ENCODE results near the gene NKX2-3.

Gene NKX2-3

DNA sequence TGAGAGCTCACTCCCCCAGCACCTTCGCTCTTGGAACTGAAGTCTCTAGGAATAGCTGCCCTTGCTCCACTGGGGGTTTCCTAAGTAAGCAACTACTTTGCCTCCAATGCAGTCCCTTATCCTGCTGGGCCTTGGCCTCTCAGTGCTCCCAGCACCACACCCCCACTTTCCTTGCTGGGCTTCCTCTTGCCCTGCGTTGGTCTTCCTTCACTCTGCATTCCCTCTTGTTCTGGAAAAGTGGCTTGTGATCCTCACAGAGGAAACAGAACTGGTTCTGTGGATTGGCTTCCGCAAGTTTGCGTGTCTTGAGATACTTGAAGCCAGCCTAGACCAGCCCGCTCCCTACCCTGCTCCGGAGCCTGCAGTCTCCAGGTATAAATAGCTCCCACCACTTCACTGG, 6.4 kb downstream of the NKX2-3 start:
- DNase-seq = no peak

DNA sequence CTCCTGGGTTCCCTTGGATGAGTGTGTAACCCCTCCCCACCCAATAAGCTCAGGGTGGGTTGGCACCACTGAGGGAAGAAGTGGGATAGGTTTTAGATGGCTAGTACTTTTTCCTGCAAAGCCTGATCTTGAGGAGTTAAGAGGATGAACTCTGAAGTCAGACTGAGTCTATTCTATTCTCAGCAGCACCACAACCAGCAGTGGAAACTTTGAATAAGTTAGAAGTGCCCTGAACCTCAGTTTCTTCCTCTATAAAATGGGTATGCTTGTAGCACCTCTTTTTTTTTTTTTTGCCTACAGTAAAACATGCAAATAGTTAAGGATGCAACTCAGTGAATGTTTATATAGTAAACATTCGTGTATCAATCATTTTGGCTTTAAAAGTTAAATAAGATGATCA, 7.1 kb downstream of the NKX2-3 start:
- DNase-seq = no peak

DNA sequence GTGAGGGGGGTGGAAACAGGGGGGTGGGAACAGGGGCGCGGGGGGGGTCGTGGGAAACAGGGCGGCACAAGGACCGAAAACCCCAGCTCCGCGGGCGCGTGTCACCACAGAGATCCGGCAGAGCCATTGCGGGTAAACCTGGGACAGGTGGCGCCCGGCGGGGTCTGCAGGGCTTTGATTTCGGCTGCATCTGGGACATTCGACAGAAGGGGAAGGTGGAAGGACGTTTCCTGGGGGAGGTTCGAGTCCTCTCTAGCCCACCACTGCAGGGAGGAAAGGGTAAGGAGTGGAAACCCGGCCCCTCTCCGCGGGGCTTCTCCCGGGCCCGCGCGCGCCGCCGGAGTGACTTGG, 7.5 kb downstream of the NKX2-3 start:
- no peak for DNase-seq

DNA sequence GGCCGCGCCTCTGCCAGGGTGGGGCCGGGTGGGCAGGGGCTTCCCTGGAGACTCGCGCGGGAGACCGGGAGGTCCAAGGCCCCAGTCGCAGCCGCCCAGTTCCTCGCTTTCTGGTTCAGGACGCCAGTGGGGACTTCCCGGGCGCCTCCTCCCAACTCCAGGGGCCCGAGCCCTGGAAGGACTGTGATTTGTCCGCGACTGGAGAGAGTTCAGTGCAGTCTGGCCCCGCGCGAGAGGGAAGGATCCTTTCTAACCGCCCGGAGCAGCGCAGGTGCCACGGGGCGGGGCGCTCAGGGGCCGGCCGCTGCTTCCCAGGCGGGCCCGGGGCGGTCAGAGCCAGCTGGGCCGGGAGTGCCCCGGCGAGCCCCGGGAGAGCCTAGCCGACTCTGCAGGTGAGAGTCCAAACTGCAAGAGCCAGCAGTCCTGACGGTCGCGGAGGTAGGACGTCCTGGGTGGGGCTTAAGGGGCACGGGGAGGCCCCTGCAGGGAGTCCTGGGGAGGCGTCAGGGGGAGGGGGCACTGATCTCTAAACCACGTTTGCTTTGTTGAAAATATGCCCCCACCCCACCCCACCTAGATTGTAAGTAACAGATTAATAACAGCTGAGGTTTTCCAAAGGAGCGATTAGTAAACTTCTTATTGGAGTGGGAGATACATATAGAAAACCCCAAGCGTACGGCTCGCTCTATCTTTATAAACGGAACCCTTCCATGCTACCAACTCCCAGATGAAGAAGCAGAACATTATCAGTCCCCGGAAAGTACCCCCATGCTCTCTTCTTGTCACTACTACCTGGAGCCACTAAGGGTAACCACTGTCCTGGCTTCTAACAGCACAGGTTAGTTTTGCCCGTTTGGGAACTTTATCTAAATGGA, 8.2 kb downstream of the NKX2-3 start:
- peak; percentile 2 for DNase-seq

DNA sequence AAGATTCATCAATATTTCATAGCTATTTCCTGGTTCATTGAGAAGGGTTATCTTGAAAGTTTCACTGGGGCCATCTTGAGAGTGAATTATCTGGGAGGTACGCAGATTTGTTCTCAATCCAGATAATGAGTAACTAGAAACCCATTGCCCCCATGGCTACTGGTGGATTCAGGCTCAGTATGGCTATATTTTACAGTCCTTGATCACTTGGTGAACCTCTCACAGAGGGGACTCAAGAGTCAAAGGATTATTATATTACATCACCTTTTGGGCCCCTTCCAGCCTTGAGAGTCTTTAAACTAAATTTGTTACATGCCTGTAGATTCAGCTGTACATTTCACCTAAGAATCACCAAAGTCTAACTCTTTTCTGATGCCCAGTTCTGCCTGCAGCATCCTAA, 11.6 kb downstream of the NKX2-3 start:
- no peak for DNase-seq

DNA sequence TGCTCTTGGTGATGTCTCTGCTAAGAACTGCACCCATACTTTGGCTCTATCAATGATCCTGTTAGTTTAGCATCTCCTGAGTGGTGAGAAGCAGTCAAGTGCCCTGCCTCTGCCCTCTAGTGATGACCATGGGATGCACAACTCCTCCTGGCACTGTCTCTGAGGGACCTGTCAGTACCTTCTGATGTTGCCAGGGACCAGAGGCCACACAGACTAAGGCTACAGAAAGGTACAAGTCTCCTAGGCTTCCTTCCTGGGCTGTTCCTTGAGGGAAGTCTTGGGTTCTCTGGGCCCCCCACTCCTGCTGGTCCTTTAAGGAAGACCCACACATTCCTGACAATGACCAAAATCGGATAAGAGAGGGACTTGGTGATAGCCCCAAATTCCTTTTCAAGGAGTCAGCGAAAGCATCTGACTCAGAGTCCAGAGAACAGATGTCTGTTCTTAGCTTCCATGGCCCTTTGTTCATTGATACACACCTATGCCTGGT, 15.3 kb downstream of the NKX2-3 start:
- DNase-seq = no peak

DNA sequence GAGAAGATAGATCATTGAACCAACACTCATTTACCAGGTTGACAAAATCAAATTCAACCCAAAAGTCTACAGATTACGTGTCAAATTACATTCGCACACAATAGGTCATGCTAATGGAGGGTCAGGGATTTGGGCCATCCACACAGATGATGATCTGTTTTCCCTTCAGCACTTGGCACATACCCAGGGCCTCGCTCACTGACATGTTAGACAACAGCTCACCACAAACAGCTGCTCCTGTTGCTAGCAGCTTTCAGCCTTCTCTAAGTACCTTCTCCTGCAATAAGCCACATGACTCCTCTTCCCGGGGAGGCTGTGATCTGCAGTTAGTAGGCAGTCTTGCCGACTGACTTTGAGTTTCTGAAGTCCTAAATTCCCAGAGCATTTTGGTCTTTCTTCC, 18.4 kb downstream of the NKX2-3 start:
- DNase-seq = peak; percentile 84

DNA sequence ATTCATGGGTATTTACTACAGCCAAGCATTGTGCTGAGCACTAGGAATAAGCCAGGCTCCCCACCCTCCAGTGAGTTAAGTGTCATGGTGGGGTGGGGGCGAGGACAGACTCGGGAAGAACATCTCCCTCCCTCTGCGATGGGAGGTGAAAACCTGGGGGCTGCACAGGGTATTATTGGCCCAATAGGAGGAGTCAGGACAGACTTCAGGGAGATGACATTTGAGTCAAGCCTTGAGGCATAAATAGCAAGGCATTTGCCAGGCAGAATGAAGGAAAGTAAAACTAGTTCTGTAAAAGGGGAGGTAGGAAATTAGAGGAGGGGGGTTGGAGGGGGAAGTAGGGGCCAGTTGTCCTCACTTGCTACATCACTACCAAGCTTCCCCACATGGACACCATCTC, 18.9 kb downstream of the NKX2-3 start:
- DNase-seq = no peak

DNA sequence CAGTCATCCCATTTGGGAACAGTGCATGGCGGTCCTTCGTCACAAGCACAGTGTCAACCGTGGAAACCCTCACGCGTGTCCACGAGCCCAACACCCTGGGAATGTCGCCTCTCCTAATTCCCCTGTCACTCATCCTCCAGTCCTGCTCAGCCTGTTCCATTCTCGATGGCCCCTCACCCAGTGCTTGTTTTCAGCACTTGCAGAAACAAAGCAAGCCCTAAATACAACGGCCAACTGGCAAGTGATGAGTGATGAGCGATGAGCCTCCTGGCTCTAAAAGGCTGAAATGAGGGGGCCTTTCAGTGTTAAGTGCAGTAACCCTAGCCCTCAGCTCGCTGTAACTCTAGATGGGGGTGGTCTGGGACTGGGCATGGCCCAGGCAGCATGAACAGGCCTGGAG, 22.6 kb downstream of the NKX2-3 start:
- no peak for DNase-seq

DNA sequence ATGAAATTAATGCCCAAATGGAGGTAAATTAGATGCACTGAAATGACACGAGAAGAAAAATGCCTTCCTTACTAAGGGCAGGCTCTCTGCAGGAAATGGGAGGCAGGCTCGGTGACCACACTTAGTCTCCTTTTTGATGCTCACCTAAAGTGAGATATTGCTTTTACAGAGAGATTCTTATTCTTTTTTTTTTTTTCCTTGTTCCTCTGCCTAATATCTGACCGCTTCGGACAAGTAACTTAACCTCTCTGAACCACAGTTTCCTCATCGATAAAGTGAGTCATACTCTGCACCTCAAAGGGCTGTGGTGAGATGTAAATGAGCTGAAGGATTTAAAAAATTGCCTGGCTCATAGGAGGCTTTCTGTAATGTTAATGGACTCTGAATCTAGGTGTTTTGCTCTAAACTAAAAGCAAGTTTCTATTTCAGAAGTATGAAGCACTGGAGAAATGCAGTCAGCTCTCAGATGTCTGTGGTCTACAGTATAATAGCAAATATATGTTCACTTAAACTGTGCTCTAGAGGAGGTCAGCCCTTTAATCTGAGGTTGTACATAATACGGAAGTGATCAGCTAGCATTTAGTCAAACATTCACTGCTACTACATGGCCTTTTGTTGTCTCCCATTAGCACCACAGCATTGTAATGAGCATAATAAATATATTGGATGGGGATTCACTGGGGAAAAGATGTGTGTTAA, 23.2 kb downstream of the NKX2-3 start:
- no peak for DNase-seq

DNA sequence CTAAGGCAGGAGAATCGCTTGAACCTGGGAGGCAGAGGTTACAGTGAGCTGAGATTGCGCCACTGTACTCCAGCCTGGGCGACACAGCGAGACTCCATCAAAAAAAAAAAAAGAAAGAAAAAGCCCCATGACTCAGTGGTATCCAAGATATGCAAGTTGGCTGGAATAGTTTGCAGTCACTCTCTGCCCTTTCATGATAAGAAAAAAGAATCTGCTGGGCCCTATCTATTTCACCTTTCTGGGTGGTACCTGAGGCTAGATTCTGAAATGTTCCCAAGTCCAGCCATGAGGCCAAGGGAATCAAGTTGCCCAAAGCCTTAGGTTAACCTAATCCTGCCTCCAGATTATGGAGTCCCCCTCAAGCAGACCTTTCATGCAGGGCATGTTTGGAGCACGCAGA, 24.3 kb downstream of the NKX2-3 start:
- no peak for DNase-seq

DNA sequence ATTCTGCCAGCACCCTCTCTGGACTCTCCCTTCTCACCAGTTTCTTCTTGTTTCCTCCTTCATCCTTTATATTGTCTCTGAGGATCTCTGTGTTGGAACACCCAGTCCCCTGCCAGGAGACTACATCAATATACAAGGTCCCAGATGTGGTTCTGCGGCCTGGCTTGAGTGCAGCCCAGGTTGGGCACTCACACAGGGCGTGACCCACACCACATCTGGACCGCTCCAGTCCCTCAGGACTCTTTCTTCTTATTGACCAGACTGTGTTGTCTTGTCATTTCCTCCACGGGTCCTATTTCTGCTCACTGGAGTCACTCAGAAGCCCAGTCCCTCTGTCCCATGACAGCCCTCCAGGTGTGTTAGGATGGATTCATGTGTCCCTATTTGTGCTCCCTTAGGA, 26.0 kb downstream of the NKX2-3 start:
- DNase-seq = no peak

DNA sequence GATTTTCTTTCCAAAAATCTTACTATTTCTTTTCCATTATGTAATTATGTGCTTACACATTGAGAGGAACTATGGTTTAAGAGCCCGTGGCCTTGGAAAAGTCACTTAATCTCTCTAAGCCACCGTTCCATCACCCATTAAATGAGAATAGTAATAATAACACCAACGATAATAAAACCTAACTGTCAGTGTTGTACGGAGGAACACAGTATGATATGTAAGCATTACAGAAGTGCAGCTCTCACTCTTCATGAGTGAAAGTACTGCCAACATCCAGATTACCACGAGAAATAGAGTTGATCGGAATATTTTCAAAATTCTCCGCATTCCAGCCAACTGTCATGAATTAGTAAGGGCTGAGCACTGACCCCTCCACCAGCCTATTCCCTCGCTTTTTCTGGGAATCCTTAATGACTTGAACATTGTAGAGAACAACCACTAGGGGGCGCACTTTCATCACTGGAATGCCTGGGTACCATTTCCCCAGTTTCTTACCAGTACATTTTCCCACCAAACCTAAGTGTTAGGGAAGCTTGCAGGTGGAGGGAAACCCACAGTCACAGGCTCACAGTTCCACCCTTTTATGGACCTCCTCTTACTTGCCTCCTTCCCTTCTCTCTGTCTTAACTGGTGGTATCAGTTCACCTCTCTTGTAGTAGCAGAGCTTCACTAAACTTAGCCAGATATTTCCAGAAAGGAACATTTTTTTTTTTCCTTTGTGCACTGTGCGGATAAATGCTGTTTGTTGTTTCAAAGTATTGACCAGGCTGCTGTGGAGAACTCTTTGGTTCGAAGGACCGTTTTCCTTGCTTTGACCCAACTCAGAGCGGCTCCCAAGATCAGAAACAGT, 27.8 kb downstream of the NKX2-3 start:
- peak; percentile 32 for DNase-seq

DNA sequence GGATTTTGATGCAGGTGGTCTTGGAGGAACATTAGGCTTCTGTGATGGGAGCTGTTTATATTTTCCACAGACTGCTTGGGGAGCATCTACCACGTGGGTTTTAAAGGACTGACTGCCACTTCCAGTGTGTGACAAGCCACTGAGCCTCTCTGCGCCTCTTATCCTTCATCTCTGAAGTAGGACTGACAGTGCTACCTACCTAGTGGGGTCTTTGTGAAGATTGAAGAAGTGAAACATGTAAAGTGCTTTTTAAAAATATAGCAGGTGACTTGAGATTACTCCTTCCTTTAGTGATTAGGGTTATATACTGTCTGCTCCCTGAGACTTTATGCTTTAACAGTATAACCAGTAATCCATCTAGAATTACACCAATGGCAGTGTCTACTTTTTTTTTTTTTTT, 29.9 kb downstream of the NKX2-3 start:
- no peak for DNase-seq

DNA sequence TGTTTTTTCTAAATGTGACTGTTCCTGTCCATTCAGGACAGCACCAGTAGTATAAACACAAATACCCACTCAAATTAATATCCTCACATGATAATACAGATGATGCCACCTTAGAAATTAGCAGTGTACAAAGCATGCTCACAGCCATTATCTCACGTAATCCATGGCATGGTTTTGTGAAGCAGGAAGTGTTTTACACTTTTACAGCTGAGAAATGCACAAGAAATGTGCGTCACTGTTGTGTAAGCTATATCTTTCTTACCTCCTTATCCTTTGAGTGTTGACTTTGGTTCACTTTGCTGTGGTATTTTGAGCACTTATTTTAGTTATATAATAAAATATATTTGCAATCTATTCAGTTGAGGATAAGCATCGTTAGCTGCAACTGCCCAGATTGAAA, 31.6 kb downstream of the NKX2-3 start:
- DNase-seq = no peak

DNA sequence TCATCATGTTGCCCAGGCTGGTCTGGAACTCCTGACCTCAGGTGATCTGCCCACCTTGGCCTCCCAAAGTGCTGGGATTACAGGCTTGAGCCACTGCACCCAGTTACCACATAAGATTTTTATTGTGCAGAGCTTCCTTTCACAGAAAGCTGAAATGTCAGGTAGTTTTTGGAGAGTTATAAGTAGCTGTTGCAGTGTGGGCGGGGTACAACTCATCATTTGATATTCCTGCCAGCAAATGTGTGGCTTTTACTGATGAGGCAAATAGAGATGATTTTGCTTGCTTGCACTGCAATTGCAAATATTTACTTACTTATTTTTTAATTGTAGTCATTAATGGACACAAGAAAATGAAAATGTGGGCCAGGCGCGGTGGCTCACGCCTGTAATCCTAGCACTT, 32.4 kb downstream of the NKX2-3 start:
- DNase-seq = no peak

DNA sequence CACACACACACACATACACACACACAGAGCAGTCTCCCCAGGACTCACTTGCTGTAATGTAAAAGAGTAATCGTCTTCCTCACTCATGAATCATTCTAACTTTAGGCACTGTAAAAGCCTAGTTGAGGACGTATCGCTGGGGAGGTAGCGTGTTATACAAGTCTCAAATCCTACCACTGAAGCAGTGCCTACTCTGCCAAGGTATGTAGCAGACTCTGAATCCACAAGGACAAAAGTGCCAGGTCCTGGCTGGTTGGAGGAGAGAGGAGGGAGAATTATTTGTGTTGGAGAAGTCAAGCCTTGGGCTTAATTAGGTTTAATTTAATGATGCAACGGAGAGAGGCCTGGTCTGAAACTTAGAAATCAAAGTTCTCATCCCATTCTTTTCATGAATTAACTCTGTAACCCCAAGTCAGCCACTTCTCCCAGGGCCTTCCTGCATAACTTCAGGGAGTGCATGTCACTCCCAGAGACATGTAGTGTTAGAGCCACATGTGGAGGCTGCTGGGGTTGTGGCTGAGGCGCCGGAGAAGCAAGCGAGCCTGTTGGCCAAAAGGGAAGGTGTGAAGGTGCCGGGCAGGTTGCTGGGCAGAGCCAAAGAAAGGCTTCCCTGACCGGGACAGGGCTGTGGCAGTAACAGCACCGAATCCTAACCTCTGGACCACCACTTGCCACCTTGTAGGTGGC, 36.7 kb downstream of the NKX2-3 start:
- no peak for DNase-seq

DNA sequence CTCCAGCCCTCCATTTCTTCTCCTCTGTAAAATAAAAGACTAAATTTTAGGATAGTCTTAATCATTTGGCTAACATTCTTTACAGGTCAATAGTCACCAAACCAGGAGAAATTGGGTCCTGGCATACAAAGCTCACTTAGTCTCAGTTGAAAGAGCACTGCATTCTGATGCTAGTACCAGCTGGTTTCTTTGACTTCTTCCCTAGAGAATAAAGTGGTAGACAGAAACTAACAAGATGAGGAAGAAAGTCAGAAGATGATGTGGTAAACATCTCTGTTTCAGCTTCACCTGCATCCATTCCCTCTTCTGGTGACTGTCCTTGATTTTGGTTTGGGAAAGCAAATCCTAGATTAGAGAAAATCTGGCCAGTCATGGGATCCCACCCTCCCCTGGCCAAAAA, 37.2 kb downstream of the NKX2-3 start:
- DNase-seq = no peak

DNA sequence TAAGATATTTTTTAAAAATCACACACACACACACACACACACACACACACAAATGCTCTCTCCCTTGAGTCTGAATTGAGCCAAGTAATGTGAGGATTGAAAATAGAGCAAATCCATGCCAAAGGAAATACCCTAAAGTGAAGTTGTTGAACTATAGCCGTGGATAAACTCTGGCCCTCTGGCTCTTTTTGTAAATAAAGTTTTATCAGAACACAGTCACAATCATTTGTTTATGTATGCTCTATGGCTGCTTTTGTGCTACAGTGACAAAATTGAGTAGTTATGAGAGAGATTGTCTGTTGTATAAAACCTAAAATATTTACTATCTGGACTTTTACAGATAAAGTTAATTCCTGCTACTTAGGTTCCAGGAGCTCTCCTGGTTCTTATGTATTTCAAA, 39.1 kb downstream of the NKX2-3 start:
- DNase-seq = no peak

DNA sequence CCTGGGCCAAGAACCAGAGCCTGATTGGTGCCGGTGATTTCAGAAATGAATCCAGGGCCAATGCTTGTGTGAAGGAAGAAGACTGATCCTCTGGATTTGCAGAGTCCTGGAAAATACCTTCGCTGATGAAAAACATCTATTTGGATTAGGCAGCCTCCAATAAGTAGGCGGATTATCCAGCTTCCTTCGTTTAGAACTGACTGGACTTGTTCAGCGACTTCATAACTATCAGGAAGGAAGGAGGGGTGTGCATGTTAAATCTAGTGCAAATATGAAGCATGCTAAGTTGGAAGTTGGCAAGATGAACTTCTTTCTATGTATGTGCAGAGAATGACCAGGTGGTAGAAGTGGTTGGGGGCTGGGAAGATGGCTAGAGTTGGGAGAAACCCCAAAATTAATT, 41.0 kb downstream of the NKX2-3 start:
- DNase-seq = no peak

DNA sequence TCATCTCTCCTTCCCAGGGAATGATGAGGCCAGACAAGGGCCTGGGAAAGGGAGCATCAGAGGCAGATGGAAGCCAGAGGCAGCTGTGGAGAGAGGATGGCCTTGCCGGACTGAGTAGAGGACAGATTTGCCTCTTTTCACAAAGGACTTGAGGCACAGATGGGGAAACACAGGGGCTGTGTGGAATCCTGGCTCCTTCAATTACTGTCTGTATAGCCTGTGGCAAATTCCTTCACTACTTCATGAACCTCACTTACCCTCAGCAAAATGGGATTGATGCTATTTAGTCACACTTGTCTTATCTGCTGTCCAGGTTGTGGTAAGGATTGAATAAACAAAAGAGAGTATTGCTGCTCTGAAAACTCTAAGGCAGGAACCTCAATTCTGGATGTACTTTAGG, 47.2 kb downstream of the NKX2-3 start:
- no peak for DNase-seq

DNA sequence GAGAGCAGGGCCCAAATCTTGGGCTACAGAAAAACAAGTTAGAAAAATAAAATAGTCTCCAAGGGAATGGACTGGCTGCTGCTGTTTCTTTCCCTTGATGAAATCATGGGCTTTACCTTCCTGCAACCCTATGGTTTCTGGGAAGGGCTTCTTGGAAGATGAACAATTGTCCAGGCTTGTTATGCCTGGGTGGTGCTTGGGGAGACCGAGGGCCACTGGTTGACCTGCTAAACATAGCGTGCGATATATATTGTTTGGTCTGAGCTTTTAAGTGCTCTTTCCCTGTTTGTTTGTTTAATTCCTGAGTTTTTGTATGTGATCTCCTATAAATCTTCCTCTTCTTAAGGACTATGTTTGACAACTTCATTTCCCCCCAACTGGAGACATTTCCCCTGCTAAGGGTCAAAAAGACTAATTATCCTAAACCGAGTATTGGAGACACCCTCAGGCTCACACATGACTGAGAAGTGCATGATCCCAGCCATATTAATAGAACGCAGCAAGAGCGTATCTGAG, 49.6 kb downstream of the NKX2-3 start:
- DNase-seq = no peak

DNA sequence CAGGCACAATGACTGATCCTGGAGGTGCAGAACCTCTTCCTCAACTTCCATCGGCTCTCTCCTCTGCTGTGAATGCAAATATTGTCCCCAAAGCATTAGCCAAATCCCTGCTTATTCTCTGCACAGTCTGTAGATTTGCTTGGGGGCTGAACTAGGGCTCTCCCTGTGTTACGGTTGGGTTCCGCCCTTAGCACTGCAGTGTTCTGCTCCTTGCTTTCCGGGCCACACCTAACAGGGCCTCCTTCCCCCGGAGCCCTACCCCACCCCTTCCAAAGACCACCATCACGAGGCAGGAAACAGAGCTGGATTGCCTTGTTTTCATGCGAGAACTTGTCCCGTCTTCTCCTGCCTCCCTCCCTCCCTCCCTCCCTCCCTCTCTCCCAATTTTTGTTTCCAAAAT, 50.9 kb downstream of the NKX2-3 start:
- DNase-seq = no peak
